Effector CD8-positive, alpha-beta T cell (primary cell): Measurements from ENCODE around the gene ATG10.

Source experiments
- DNase-seq: peaks from one replicate; lab custom pipeline; 2025; lab: John Stamatoyannopoulos, UW

The ATG10 gene

DNA sequence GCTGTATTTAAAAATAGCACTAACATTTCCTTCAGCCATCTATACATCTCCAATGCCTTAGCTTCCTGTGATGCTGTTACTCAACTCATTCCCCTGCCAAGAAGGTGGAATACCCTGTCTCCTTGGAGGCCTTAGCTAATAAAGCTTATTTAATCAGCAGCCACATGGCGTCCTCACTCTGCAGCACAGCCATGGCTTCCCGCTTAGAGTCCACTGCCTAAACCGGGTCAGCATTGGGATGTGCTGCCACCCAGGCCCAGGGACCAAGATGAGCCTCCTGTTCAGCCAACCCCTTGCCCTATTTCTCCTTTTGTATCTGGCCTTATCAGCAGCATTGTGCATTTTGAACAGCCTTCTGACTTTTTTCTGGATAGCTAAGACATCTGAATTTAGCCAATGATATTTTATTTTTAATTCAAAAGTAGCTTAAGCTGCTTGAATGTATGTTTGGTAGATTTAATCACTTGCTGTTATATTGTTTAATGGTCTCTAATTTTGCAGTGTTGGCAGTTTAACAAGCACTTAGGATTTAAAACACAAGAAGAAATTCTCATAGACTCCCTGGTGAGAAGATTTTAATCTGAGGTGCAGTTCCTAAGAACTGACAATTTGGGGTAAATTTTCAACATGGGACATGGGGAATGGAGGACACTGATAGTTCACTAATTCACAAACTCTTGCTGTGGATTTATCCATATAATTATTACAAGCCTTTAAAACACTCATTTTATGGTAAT is 193.3 kb downstream of the ATG10 start:
- no peak for DNase-seq

GRCh38 chr5:82165740-82166530 is 194.1 kb downstream of the ATG10 start:
- DNase-seq: peak; percentile 0

DNA sequence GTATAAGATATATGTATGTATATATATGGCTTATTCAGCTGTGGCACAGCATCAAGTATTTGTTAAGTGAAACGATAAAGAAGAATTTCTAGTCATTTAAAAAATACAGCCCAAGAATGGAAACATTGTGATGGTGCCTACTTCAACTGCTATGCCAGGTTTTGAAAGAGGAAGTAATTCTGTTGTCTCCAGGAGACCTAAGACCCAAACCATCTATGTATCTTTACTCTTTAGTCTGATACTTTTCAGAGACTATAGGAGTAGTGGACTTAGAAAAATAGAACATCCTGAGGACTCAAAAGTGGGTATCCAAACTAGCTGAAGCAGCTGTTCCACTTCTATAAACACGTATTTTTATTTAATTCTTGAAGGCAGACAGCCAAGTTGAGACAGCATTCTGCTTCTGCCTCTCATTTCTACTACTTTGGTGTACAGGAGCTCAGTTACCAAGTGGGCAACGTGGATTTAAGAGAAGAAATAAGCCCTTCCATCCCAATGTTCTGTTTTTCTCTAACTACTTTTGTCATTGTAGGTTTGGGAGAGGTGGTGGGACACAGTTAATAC is 195.6 kb downstream of the ATG10 start:
- DNase-seq: no peak

DNA sequence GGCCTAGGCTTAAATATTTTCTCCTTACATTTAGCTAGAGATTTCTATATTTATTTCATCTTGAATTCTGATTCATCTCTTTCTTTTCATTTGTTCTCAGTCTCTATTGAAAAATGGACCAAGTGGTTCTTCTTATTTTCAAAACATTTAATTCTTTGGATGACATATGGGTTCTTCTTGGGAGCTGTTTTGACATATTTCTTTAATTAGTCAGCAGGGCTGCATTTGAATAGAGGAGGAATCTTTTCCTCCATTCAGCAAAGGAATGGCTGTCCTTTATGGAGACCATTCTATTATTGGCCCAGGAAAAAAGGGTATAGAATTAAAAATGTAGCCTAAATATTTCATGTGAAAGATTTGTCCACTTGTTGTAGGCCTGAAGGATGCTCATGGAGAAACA is 196.5 kb downstream of the ATG10 start:
- DNase-seq: no peak

DNA sequence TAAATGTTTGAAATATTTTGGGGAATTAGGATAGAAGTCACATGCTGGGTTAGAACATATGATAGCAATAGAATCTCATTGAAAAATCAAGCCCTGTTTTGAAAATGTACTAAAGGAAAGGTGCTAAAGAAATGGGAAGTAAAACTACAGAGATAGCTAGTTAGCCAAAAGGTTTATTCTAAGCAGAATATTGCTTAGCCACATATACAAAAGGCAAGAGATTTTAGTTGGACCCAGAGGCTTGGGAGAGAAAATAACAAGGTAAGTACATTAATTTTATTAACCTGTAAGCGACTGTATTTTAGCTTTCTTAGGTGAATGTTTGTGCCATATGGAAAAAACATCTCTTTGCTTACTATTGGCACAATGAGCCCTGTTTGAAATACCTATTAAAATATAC is 198.1 kb downstream of the ATG10 start:
- DNase-seq: no peak

DNA sequence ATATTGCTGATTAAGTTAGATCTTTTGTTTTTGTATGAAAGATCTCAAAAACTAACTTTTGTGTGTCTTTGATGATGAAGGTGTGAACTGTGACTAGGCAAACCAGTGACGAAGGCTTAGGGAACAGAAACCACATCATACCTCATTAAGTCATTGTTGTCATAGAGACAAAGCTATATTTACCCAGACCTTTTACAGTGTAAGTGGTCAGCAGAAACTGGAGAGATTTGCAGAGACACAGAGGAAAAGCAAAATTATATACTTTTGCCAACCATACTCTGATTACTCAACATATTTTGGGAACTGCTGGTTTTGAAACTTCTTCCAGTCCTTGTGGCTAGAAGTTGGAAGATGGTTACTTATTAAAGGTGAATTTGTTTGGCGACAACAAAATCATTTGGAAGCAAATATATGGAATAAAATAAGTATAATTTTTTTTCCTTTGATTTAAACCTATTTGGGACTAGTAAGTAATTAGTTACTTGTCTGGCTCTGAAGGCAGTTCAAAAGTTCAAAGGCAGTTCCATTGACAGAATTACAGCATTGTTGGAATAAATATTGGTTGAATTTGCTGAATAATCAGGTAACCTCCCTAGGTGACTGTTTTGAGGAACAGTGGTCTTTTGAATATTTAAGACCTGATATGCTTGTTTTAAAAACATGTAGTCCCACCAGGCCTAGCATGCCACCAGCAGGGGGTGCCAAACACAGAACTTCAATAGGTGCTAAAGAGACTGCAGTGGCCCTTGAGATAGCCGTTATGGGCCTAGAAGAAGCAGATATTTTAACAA is 202.5 kb downstream of the ATG10 start:
- DNase-seq: peak; percentile 29

DNA sequence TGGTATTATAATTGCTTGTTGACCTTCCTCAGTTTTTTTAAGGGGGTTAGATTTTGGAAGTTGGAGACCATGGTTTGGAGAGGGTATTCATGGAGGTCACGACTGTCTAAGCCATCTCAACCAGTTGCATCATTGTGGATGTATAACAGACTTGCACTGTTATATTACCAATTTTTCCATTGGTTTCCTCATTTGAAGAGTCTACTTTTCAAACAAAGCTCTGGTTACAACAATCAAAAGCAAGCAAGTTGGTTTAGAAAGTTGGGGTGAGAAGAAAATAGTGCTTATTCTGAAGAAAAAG is 203.0 kb downstream of the ATG10 start:
- no peak for DNase-seq

- no peak for DNase-seq
These were observed 204.4 kb downstream of the ATG10 start for GRCh38 chr5:82176115-82176814.

GRCh38 chr5:82178378-82178777 is 206.6 kb downstream of the ATG10 start:
- DNase-seq: no peak

DNA sequence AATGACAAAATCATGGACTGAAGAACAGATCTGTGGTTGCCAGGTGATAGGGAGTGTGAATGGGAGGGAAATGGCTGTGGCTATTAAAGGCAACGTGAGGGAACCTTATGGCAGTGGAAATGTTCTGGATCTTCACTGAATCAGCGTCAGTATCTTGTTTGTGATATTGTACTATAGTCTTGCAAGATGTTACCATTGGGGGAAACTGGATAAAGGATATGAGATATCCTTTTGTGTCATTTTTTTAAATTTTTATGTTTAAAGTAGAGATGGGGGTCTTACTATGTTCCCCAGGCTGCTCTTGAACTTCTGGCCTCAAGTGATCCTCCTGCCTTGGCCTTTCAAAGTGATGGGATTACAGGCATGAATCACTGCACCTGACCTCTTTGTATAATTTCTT is 210.8 kb downstream of the ATG10 start:
- no peak for DNase-seq

DNA sequence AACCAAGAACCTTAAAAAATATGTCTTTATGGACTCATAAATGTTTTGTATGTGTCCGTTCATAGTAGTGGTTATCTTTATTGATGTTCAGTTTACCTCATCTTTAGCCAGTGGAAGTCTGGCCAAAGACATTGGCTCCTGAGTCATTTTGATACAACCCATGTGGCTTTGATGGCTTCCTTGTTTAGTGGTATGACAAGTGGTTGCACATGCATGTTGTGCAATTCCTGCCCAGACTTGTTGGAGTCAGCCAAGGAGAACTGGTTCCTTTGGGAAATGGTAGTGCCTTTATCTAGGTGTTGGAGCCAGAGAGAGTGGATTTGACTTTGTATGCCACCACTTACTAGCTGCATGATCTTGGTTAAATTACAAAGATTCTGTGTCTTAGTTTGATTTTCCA is 212.0 kb downstream of the ATG10 start:
- DNase-seq: no peak

DNA sequence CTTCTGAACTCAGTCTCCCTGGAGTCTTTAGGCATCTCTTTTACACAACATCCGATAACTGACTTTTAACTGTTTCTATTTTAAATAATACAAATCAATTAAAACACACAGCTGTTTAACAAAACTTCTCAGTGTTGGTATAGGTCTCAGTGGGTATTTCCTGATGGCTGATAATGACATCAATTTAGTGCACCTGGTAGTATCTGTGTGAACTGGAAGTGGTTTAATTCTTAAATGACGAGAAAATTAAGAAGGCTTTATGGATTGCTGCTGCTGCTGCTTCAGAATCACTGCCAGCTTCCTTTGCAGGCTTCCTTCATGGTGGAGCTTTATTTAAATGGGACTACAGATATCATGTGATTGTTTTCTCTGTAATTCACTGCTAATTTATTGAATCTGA is 214.0 kb downstream of the ATG10 start:
- DNase-seq: no peak

DNA sequence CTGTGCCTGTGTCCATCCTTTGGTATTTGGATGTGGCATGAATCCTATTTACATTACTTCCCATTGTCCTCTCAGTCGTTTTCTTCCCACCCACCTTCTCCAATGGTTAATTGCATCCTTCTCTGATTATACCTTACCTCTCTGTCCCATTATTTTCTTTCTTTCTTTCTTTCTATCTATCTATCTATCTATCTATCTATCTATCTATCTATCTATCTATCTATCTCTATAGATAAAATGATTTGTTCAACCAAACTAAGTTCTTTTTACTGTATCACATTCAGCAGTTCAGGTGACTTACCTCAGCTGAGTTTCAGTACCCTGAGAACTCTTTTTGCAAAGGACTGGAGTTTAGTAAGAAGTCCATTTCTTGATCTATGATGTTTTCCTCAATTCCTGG is 225.7 kb downstream of the ATG10 start:
- DNase-seq: no peak

DNA sequence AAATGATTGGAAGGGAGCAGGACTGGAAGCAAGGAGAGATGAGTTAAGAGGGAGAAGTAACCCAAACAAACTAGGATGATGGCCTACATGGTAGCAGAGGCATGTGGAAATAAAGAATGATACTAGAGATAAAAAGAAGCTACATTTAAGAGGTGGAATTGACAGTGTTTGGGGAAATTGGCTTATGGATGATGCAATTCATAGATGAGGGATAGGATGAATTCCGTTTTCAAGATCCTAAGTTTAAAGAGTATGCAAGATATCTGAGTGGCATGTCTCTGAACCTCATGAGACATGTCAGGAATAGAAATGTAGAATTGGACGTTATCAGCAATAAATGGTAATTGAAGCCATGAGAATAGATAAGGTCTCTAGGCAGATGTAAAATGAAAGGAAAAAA is 232.7 kb downstream of the ATG10 start:
- DNase-seq: no peak

- no peak for DNase-seq
These were observed 233.2 kb downstream of the ATG10 start for GRCh38 chr5:82205005-82205404.

GRCh38 chr5:82208371-82208770 is 236.5 kb downstream of the ATG10 start:
- no peak for DNase-seq

DNA sequence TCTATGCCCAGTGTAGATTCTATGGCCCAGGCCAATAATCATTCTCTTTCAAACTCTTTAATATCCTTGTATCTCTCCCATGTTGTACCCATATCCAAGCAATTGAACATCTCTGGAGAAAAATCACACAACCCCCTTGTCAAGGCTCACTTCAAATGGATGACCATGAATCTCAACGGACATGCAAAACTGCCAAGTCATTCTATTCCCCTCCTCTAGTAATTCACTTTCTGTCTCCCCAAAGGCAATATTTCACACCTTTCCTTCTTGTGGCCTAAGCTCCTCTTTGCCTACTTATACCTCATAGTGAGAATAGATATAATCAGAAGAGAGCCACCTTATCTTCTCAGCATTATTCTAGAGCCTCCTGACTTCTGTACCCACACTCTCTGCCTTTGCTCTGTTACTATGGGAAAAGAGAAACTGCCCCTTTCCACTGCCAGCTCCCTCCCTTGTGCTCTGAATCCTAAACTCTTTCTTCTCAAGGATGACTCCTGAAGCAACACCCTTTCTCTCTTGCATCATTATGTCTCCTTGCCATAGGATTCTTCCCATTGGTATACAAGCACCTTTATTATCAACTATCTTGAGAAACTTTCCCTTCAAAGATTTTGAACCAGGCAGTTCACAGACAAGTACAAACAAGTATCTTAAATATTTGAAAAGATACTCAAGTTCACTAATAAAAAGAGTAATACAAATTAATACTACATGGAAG is 240.2 kb downstream of the ATG10 start:
- no peak for DNase-seq

DNA sequence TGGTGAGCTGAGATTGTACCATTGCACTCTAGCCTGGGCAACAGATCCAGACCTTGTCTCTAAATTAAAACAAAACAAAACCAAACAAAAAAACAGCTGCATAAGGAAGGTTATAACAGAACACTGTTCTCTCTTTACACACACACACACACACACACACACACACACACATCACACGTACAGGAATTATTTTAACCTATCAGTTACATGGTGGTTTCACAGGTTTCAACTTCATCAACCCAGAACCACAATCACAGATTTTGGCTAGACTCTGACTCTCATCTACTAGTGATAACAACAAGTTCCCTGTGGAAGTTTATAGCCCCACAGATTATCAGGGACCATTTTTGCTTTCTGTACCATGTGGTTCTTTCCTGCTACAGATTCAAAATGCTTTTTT is 246.1 kb downstream of the ATG10 start:
- no peak for DNase-seq

DNA sequence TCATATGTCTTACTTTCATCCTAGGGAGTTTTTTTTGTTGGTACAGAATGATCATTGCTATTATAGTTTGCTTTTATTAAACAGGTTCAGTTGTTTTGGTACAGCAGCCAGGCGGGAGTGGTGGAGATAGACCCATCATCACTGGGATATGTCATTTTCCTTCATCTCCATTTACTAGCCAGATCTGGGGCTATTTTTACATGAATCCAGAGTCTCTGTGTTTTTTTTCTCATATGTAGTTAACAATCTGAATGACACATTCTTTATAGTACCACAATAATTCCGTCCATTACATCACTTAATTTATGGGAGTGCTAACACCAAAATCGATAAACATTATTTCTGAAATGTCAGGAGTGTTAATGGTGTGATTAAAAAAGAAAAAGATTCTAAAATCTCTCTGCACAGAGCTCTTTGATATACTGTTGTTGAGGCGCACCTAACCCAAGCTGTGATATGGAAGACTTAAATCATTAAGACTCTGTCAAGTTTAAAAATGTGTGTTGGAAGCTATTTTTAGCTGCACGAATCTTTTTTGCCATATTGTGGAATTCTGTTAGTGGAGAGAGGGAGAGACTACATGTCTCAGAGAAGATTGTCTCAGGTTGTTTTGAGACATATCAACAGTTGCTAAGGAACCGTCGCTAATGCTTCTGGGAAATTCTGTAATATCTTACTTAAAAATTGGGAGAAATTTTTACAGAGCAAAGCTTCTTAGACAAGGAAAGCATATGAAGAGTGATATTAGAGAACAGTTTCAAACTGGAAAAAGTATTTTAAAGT is 246.7 kb downstream of the ATG10 start:
- DNase-seq: no peak

DNA sequence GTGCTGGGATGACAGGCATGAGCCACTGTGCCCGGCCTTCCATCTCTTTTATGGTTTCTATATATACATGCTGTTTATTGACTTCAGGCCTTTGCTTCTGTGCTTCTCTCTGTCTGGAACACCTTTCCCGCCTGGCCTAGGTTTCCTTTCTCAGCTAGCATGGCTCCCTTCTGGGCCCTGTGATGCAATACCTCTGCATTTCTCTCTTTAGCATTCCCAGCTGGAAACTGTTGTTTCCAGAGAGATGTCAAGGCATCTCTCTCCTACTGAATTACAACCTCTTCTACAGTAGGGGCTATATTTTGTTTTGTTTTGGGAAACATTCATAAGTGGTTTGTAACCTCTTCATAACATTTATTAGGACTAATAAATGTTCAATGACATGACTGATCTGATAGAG is 249.2 kb downstream of the ATG10 start:
- no peak for DNase-seq
